ENCODE measurements around the gene VPS25.

- TF ChIP-seq, protein P1, sequence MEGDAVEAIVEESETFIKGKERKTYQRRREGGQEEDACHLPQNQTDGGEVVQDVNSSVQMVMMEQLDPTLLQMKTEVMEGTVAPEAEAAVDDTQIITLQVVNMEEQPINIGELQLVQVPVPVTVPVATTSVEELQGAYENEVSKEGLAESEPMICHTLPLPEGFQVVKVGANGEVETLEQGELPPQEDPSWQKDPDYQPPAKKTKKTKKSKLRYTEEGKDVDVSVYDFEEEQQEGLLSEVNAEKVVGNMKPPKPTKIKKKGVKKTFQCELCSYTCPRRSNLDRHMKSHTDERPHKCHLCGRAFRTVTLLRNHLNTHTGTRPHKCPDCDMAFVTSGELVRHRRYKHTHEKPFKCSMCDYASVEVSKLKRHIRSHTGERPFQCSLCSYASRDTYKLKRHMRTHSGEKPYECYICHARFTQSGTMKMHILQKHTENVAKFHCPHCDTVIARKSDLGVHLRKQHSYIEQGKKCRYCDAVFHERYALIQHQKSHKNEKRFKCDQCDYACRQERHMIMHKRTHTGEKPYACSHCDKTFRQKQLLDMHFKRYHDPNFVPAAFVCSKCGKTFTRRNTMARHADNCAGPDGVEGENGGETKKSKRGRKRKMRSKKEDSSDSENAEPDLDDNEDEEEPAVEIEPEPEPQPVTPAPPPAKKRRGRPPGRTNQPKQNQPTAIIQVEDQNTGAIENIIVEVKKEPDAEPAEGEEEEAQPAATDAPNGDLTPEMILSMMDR (conservative IDR thresholded peaks at IDR 0.05): no peak
- TF ChIP-seq ZFX (IDR thresholded peaks at IDR 0.05): no peak
Observed at GRCh38 chr17:42803074-42803883, 30.0 kb downstream of the VPS25 start.
